HUDEP-2 (cell line): Measurements from ENCODE around the gene HCLS1.
"Not testable (repeated sequence)": the region's sequence is repeated elsewhere in the genome, so short reads cannot be mapped to it uniquely, and the experiment has no call there.

Experiments
- DNase-seq, 76 experiments: peaks; one replicate each; lab custom pipeline; 2025; ENCODE audit not compliant: unreplicated experiment in 76 of 76; lab: John Stamatoyannopoulos, UW

The HCLS1 gene, protein sequence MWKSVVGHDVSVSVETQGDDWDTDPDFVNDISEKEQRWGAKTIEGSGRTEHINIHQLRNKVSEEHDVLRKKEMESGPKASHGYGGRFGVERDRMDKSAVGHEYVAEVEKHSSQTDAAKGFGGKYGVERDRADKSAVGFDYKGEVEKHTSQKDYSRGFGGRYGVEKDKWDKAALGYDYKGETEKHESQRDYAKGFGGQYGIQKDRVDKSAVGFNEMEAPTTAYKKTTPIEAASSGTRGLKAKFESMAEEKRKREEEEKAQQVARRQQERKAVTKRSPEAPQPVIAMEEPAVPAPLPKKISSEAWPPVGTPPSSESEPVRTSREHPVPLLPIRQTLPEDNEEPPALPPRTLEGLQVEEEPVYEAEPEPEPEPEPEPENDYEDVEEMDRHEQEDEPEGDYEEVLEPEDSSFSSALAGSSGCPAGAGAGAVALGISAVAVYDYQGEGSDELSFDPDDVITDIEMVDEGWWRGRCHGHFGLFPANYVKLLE

GRCh38 chr3:121660356-121661171, at the start of gene HCLS1:
Gene HCLS1, minus strand, starts transcription at chr3:121660903. Its CDS starts 2,556 bp downstream, at chr3:121658347.
- no peak for DNase-seq

DNA sequence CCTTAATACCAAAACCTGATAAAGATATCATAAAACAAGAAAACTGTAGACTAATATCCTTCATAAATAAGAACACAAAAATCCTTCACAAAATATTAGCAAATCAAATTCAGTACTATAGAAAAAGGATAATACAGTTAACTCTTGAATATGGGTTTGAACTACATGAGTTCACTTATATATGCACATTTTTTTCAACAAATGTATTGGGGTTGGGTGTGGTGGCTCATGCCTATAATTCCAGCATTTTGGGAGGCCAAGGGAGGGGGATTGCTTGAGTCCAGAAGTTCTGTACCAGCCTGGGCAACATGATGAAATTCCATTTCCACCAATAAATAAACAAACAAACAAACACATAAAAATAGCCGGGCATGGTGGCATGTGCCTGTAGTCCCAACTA, 49.6 kb upstream of the HCLS1 start:
- no peak for DNase-seq

DNA sequence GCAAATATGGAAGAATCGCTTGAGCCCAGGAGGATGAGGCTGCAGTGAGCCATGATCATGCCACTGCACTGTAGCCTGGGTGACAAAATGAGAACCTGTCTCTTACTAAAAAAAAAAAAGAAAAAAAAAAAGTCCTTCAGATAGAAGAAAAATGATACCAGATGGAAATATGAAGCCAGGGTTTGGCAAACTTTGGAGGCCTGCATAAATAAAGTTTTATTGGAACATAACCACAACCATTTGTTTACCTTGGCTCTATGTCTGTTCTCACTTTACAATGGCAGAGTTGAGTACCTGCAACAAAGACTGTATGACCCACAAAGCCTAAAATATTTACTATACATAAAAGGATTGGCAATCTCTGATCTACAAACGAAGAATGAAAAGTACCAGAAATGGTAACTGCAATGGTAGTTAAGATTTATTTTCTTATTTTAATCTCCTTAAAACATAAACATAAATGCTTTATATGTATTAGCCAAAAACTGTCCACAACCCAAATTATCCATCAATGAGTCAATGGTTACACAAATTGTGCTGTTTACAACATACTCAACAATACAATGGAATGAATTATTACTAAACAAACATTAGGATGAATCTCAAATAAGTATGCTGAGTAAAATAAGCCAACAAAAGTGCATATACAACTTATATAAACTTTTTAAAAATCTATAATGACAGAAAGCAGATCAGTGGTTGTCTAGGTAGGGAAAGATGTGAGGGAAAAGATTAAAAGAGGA, 47.0 kb upstream of the HCLS1 start:
- DNase-seq: no peak

GRCh38 chr3:121705541-121705940, 44.8 kb upstream of the HCLS1 start:
- no peak for DNase-seq

- DNase-seq: no peak
Observed at GRCh38 chr3:121703973-121704372, 43.3 kb upstream of the HCLS1 start.

GRCh38 chr3:121698901-121699300, 38.2 kb upstream of the HCLS1 start:
- DNase-seq: no peak

GRCh38 chr3:121698476-121698875, 37.8 kb upstream of the HCLS1 start:
- no peak for DNase-seq

DNA sequence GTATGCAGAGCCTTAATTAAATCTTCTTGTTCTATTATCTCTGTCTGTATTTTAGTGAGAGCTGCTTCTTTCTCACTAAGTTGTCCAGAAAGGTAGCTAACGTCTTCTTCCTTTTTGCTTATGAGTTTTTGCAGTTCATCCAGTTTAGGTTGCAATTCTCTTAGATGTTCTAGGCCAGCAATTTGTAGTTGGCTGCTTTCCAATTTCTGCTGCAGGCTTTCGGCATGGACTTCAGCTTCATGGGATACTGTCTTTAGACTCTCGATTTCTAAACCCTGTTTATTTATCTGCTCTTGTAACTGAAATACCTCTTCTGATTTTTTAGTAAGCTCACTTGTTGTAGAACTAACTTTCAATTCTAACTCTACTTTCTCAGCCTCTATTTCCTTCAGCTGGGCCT, 35.5 kb upstream of the HCLS1 start:
- no peak for DNase-seq

DNA sequence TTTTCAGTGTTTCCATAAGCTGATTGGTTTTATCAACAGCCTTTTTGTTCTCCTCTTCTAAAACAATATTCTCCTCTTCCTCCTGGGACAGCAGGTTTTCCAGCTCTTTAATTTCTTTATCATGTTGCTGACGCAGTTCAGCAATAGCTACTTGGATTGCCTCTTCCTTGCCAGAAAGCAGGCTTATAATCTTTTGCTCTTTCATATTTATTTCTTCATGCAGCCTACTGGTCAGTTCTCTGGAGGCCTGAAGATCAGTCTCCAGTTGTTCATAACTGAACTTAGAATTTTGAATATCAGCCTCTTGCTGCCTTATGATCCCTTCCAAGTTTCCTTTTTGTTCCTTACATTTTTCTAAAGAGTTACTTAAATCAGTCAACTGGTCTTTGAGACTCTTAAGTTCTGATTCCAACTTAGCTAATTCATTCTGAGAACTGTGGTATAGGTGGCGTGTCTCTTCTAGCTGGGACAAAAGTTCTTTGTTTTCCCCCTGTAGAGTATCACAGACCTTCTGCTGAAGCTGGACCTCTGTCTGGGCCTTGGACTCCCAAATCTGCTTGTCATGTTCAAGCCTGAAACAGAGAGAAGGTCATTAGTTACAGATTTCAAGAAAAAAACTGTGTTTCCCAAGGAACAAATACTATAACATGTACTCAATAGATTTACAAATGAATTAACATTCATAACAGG, 31.5 kb upstream of the HCLS1 start:
- DNase-seq: no peak

DNA sequence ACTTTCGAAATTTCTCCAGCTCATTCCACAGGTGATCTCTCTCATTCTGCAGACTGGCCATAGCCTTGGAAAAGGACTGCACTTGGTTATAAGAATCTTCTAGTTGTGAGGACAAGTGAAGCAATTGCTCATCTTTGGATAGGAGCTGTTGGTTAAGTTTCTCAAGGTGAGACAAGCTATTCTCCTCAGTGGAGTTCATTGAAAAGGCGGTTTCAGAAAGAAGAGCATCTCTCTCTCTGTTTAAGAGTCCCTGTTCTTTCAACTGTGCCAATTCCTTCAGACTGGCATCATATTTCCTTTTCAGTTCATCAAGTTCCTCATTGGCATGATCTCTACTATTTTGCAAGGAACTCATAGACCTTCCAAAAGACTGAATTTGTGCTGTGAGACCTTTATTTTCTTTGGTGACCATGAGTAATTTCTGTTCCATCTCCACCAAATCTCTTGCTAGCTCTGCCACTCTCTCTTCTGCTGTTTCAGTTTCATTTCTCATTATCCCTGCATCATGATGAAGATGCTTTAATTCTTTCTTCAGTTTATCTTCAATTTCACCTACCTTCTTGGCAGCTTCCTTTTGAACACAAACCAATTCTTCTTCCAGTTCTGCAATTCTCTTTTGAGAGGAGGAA, 30.2 kb upstream of the HCLS1 start:
- no peak for DNase-seq

- DNase-seq: not testable (repeated sequence)
Observed at GRCh38 chr3:121688747-121689146, 28.0 kb upstream of the HCLS1 start.

GRCh38 chr3:121681792-121682191, 21.1 kb upstream of the HCLS1 start:
- DNase-seq: no peak

DNA sequence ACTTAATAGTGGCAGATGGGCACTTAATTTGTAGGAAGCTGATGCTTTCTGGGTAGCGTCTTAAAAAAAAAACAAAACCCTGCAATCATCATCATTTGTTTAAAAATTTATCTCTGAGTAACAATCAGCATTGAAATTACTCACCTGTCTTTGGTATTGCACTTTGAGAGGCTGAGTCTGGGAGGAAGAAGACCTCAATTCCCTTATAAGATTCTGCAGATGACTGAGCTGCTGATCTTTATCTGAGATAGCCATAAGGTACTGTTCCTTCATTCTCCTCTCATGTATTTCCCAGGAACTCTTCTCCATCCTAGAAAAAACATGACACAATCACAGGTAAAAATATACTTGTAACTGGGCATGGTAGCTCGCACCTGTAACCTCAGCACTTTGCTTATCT, 16.4 kb upstream of the HCLS1 start:
- no peak for DNase-seq

- no peak for DNase-seq
Observed at GRCh38 chr3:121670676-121671075, 10.0 kb upstream of the HCLS1 start.

DNA sequence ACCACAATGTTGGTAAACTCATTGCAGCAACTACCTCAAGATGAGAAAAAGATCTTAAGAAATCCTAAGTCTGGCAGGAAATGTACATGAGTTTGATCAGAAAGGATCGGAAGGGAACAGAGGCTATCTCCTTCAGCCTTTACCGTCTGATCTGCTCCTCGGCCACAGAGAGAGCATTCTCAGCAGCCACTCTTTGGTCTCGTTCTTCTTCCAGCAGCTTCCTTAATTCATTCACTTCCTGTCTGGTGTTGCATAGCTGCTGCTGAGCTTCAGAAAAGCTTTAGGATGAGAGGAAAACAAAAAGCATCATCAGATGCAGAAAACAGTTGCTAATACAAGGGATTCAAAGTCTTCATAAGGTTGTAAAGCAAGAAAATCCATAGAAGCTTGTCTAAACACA, 6.6 kb upstream of the HCLS1 start:
- no peak for DNase-seq

DNA sequence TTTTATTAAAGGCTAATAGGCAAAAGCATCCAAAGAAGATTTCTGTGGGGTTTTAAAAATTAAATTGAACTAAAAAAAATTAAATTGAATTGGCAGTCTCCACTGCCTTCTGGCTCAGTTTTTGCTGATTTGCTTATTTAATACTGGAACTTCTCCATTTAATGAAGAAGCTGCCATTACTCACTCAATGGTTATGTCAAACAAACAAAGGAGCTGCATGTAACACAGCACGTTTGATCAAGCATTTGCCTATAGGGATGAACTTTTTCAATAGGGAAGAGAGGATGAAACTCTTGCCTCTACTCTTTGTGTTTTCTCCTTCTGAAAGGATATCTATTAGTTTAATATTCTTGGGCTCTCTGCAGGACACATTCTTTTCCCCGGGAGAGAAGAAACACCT, 4.8 kb upstream of the HCLS1 start:
- DNase-seq: no peak

DNA sequence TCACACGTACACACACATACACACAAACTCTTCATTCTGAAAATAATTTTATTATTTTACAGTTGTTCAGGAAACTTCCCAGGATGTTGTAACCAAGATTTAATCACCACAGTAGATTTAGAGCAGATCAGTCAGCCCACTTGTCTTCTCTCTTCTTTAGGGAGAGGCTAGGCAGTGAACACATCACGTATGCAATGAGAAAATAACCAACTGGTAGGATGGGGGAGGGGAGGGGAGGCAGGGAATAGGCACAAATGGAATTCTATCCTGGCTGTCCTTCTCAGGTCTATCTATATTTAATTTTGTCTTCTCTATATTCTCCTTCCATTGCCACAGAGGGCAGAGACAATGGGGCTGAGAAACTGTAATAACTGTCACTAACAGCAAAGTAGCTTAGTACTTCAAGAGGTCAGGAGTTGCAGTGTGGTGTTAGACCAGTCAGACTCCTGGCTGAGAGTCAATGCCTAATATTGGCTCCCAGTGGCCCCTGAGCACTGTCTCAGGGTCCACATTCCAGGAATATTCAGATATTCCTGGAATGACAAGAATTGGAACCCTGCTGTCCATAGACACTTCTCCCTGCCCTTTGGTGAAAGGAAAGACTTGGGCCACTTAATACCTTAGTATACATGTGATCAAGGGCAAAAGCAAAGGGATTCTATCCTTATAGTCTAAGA, 2.6 kb upstream of the HCLS1 start:
- DNase-seq: no peak

DNA sequence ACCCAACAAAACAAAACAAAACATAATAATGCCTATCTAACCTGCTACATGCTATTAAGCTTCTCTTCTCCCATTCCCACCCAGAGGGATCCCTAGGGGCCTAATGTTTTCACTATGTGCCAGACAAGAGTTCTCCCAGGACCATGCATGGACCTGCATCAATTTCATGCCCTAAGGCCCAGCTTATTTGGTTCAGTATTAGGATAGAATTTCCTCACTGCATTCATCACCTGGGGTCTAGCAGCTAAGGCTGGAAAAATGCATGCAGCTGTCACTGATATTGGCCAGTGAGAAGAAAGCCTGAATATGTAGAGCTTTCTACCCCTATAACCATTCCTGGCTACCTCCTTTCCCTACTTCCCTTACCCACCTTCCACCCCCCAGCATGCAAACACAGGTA, 2.0 kb upstream of the HCLS1 start:
- DNase-seq: no peak

- DNase-seq: no peak
Observed at GRCh38 chr3:121661376-121661775, 673 bp upstream of the HCLS1 start.

GRCh38 chr3:121659586-121659985, 1.1 kb downstream of the HCLS1 start:
- no peak for DNase-seq
